ENCODE measurements around the gene DCC. TPM values are rescaled to one million over a fixed set of nuclear protein-coding genes. Genes with fewer than 3 reads are reported as not detected.

DCC gene
- total RNA-seq, 1 experiment from 2014 or later: 0.72 TPM

GRCh38 chr18:52610451-52611115 is 270.6 kb downstream of the DCC start (continued):
- TF ChIP-seq, protein P1, sequence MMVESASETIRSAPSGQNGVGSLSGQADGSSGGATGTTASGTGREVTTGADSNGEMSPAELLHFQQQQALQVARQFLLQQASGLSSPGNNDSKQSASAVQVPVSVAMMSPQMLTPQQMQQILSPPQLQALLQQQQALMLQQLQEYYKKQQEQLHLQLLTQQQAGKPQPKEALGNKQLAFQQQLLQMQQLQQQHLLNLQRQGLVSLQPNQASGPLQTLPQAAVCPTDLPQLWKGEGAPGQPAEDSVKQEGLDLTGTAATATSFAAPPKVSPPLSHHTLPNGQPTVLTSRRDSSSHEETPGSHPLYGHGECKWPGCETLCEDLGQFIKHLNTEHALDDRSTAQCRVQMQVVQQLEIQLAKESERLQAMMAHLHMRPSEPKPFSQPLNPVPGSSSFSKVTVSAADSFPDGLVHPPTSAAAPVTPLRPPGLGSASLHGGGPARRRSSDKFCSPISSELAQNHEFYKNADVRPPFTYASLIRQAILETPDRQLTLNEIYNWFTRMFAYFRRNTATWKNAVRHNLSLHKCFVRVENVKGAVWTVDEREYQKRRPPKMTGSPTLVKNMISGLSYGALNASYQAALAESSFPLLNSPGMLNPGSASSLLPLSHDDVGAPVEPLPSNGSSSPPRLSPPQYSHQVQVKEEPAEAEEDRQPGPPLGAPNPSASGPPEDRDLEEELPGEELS (CRISPR knock-in tag; IDR thresholded peaks at IDR 0.05): no peak
- TF ChIP-seq SP1 (CRISPR knock-in tag; conservative IDR thresholded peaks at IDR 0.05) (no peak), CREB1 (CRISPR knock-in tag; IDR thresholded peaks at IDR 0.05) (no peak), ZNF396 (CRISPR knock-in tag; IDR thresholded peaks at IDR 0.05; ENCODE audit: borderline replicate concordance) (no peak), ZBTB43 (CRISPR knock-in tag; IDR thresholded peaks at IDR 0.05) (no peak)

GRCh38 chr18:52612406-52612805 is 272.4 kb downstream of the DCC start:
- no peak for DNase-seq (ENCODE audit: low spot score)
- ATAC-seq: no peak
- ChIA-PET POLR2A (no interaction called here), CTCF (no interaction called here)
- H3K27me3 Mint-ChIP-seq (ENCODE audit: low read depth): no peaks in the 10 kb centered on the region
- TF ChIP-seq NFYB (CRISPR knock-in tag; conservative IDR thresholded peaks at IDR 0.05; ENCODE audit: low read depth): no peak
- TF ChIP-seq RORB (CRISPR knock-in tag; IDR thresholded peaks at IDR 0.05): no peak
- H3K27ac Mint-ChIP-seq: no peak overlapping the region
- peaks cover 5% of the 10 kb centered on the region; the same call in 1 of the 2 replicates for H3K4me1 Mint-ChIP-seq
- no peaks in the 10 kb centered on the region for H3K36me3 Mint-ChIP-seq
- no peaks in the 10 kb centered on the region for H3K9me3 Mint-ChIP-seq
- no peak overlapping the region for H3K4me3 Mint-ChIP-seq

DNA sequence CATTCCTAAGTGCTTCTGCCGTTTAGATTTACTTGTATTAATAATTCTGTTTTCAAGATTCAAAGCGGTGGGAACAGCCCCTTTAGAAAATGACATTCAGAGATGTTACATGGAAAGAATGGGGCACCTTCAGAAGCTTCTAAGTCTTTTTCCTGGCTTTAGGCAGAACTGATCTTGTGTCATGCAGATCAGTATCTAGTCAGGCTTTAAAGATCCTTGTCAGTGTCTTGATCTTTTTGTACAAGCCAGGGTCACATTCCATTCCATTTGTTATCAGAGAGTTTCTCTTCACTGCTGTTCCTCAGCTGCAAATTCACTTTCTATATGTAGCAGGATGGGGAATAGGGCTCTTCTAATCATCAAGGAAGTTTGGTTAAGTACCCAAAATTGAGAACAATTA is 275.3 kb downstream of the DCC start:
- DNase-seq (ENCODE audit: low spot score) (no peak), ATAC-seq (peak; percentile 74)
- POLR2A ChIA-PET: no interaction called here
- Mint-ChIP-seq H3K36me3 (no peaks in the 10 kb centered on the region), H3K27me3 (ENCODE audit: low read depth) (no peaks in the 10 kb centered on the region), H3K9me3 (no peaks in the 10 kb centered on the region), H3K4me1 (peaks cover 5% of the 10 kb centered on the region; the same call in 1 of the 2 replicates), H3K4me3 (no peak overlapping the region), H3K27ac (no peak overlapping the region)
- CTCF ChIA-PET: no interaction called here
- TF ChIP-seq CTCF (IDR thresholded peaks at IDR 0.05) (no peak), FOXK1 (CRISPR knock-in tag; IDR thresholded peaks at IDR 0.05) (no peak), GTF2I (CRISPR knock-in tag; conservative IDR thresholded peaks at IDR 0.05) (no peak), PREB (CRISPR knock-in tag; IDR thresholded peaks at IDR 0.05; ENCODE audit: borderline replicate concordance) (no peak), NR3C1 (CRISPR knock-in tag; conservative IDR thresholded peaks at IDR 0.05; ENCODE audit: low read depth) (no peak), SMAD4 (CRISPR knock-in tag; IDR thresholded peaks at IDR 0.05) (no peak), IRF2 (CRISPR knock-in tag; IDR thresholded peaks at IDR 0.05; ENCODE audit: borderline replicate concordance, low read depth) (no peak), CREB1 (CRISPR knock-in tag; IDR thresholded peaks at IDR 0.05) (no peak)
- TF ChIP-seq, protein P2, sequence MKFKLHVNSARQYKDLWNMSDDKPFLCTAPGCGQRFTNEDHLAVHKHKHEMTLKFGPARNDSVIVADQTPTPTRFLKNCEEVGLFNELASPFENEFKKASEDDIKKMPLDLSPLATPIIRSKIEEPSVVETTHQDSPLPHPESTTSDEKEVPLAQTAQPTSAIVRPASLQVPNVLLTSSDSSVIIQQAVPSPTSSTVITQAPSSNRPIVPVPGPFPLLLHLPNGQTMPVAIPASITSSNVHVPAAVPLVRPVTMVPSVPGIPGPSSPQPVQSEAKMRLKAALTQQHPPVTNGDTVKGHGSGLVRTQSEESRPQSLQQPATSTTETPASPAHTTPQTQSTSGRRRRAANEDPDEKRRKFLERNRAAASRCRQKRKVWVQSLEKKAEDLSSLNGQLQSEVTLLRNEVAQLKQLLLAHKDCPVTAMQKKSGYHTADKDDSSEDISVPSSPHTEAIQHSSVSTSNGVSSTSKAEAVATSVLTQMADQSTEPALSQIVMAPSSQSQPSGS (CRISPR knock-in tag; IDR thresholded peaks at IDR 0.05; ENCODE audit: borderline replicate concordance, low read depth): no peak
- TF ChIP-seq, protein P3, sequence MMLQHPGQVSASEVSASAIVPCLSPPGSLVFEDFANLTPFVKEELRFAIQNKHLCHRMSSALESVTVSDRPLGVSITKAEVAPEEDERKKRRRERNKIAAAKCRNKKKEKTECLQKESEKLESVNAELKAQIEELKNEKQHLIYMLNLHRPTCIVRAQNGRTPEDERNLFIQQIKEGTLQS (CRISPR knock-in tag; conservative IDR thresholded peaks at IDR 0.05): no peak
- TF ChIP-seq, protein P4, sequence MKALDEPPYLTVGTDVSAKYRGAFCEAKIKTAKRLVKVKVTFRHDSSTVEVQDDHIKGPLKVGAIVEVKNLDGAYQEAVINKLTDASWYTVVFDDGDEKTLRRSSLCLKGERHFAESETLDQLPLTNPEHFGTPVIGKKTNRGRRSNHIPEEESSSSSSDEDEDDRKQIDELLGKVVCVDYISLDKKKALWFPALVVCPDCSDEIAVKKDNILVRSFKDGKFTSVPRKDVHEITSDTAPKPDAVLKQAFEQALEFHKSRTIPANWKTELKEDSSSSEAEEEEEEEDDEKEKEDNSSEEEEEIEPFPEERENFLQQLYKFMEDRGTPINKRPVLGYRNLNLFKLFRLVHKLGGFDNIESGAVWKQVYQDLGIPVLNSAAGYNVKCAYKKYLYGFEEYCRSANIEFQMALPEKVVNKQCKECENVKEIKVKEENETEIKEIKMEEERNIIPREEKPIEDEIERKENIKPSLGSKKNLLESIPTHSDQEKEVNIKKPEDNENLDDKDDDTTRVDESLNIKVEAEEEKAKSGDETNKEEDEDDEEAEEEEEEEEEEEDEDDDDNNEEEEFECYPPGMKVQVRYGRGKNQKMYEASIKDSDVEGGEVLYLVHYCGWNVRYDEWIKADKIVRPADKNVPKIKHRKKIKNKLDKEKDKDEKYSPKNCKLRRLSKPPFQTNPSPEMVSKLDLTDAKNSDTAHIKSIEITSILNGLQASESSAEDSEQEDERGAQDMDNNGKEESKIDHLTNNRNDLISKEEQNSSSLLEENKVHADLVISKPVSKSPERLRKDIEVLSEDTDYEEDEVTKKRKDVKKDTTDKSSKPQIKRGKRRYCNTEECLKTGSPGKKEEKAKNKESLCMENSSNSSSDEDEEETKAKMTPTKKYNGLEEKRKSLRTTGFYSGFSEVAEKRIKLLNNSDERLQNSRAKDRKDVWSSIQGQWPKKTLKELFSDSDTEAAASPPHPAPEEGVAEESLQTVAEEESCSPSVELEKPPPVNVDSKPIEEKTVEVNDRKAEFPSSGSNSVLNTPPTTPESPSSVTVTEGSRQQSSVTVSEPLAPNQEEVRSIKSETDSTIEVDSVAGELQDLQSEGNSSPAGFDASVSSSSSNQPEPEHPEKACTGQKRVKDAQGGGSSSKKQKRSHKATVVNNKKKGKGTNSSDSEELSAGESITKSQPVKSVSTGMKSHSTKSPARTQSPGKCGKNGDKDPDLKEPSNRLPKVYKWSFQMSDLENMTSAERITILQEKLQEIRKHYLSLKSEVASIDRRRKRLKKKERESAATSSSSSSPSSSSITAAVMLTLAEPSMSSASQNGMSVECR (CRISPR knock-in tag; IDR thresholded peaks at IDR 0.05; ENCODE audit: borderline replicate concordance): no peak
- TF ChIP-seq, protein P5, sequence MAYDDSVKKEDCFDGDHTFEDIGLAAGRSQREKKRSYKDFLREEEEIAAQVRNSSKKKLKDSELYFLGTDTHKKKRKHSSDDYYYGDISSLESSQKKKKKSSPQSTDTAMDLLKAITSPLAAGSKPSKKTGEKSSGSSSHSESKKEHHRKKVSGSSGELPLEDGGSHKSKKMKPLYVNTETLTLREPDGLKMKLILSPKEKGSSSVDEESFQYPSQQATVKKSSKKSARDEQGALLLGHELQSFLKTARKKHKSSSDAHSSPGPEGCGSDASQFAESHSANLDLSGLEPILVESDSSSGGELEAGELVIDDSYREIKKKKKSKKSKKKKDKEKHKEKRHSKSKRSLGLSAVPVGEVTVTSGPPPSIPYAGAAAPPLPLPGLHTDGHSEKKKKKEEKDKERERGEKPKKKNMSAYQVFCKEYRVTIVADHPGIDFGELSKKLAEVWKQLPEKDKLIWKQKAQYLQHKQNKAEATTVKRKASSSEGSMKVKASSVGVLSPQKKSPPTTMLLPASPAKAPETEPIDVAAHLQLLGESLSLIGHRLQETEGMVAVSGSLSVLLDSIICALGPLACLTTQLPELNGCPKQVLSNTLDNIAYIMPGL (CRISPR knock-in tag; IDR thresholded peaks at IDR 0.05): no peak
